Smooth muscle cell (in vitro differentiated cells): ENCODE results near the gene B4GAT1. TPM values are rescaled to one million over a fixed set of nuclear protein-coding genes. Genes with fewer than 3 reads are reported as not detected.
"Not testable (repeated sequence)": the region's sequence is repeated elsewhere in the genome, so short reads cannot be mapped to it uniquely, and the experiment has no call there.

Source experiments
- DNase-seq: peaks from one replicate; lab custom pipeline; 2025; ENCODE audit not compliant: unreplicated experiment; lab: John Stamatoyannopoulos, UW
- H2AFZ ChIP-seq: fragments of 200-600 bp; sonication (generic); 2 replicates; pipeline ENCODE4 v1.6.0; 2016; ENCODE audit warnings: antibody characterized with exemption, low read depth, mild to moderate bottlenecking
- H3F3A ChIP-seq: fragments of 200-600 bp; sonication (generic); 2 replicates; pipeline ENCODE4 v1.6.0; 2017; ENCODE audit warnings: antibody characterized with exemption, low read depth
- H3K27ac ChIP-seq: fragments of 200-600 bp; sonication (generic); 2 replicates; pipeline ENCODE4 v1.5.1; 2016; ENCODE audit warnings: low read depth, mild to moderate bottlenecking
- H3K27me3 ChIP-seq: fragments of 200-600 bp; sonication (generic); 2 replicates; pipeline ENCODE4 v1.6.1; 2016; ENCODE audit warnings: low read depth, mild to moderate bottlenecking
- H3K36me3 ChIP-seq: fragments of 200-600 bp; sonication (generic); 2 replicates; pipeline ENCODE4 v1.5.1; 2016; ENCODE audit warnings: low read depth
- H3K4me1 ChIP-seq: fragments of 200-600 bp; sonication (generic); 2 replicates; pipeline ENCODE4 v1.5.1; 2016; ENCODE audit warnings: low read depth
- H3K4me2 ChIP-seq: fragments of 200-600 bp; sonication (generic); 2 replicates; pipeline ENCODE4 v1.6.0; 2016; ENCODE audit warnings: mild to moderate bottlenecking
- H3K4me3 ChIP-seq: fragments of 200-600 bp; sonication (generic); 2 replicates; pipeline ENCODE4 v1.5.1; 2016; ENCODE audit warnings: mild to moderate bottlenecking
- H3K79me2 ChIP-seq: fragments of 200-600 bp; sonication (generic); 2 replicates; pipeline ENCODE4 v1.6.0; 2016; ENCODE audit warnings: low read depth, mild to moderate bottlenecking
- H3K9ac ChIP-seq: fragments of 200-600 bp; sonication (generic); 2 replicates; pipeline ENCODE4 v1.6.0; 2016; ENCODE audit warnings: low read depth
- H3K9me3 ChIP-seq: fragments of 200-600 bp; sonication (generic); replicated peaks from 2 replicates; pipeline ENCODE4 v1.5.1; 2016; ENCODE audit warnings: low read depth
- H4K20me1 ChIP-seq: fragments of 200-600 bp; sonication (generic); 2 replicates; pipeline ENCODE4 v1.6.0; 2016; ENCODE audit warnings: low read depth
- WGBS: methylation state at CpG from one replicate; pipeline ENCODE4 v1.1.7; 2016; ENCODE audit warnings: low lambda C conversion rate; 5-methylcytosine and 5-hydroxymethylcytosine counted together
- polyA plus RNA-seq: library from polyadenylated mRNA; unstranded; fragments of >200 nt; fragmentation: Nextera tagmentation; extraction: Ambion mirVana; gene quantifications from 2 replicates; pipeline ENCODE4 v1.2.1, GENCODE V29; 2016
- total RNA-seq: library from RNA; depleted of rRNA; stranded (reverse); fragments of >200 nt; gene quantifications from 2 replicates; pipeline ENCODE4 v1.2.3, GENCODE V29; 2014
- TF ChIP-seq, protein P1 (sequence below): fragments of 200-600 bp; sonication (generic); IDR thresholded peaks from 2 replicates; pipeline ENCODE4 v1.5.1; 2017; ENCODE audit warnings: borderline replicate concordance, mild to moderate bottlenecking, antibody characterized with exemption; ENCODE audit not compliant: insufficient read depth, poor library complexity, severe bottlenecking

The B4GAT1 gene
- total and polyA plus RNA-seq, 2 experiments from 2014 or later = 27.1 to 35.1 TPM

GRCh38 chr11:66360406-66361073, 13.1 kb upstream of the B4GAT1 start:
- H3K4me2 ChIP-seq = no peak overlapping the region
- no peaks in the 10 kb centered on the region for H3K9me3 ChIP-seq
- 96% methylated on average over 14 of the region's 15 CpGs for WGBS
- no peaks in the 10 kb centered on the region for H3K79me2 ChIP-seq
- no peak overlapping the region for H2AFZ ChIP-seq
- no peaks in the 10 kb centered on the region for H3K36me3 ChIP-seq
- no peaks in the 10 kb centered on the region for H4K20me1 ChIP-seq
- no peak overlapping the region for H3K4me3 ChIP-seq
- H3K27ac ChIP-seq = no peak overlapping the region
- H3K9ac ChIP-seq = no peak overlapping the region
- no peaks in the 10 kb centered on the region for H3F3A ChIP-seq
- H3K27me3 ChIP-seq = no peaks in the 10 kb centered on the region
- TF ChIP-seq, protein P1, sequence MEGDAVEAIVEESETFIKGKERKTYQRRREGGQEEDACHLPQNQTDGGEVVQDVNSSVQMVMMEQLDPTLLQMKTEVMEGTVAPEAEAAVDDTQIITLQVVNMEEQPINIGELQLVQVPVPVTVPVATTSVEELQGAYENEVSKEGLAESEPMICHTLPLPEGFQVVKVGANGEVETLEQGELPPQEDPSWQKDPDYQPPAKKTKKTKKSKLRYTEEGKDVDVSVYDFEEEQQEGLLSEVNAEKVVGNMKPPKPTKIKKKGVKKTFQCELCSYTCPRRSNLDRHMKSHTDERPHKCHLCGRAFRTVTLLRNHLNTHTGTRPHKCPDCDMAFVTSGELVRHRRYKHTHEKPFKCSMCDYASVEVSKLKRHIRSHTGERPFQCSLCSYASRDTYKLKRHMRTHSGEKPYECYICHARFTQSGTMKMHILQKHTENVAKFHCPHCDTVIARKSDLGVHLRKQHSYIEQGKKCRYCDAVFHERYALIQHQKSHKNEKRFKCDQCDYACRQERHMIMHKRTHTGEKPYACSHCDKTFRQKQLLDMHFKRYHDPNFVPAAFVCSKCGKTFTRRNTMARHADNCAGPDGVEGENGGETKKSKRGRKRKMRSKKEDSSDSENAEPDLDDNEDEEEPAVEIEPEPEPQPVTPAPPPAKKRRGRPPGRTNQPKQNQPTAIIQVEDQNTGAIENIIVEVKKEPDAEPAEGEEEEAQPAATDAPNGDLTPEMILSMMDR = no peak
- no peaks in the 10 kb centered on the region for H3K4me1 ChIP-seq
- no peak for DNase-seq

GRCh38 chr11:66359662-66360087, 12.2 kb upstream of the B4GAT1 start:
- Histone ChIP-seq H3K9ac (no peak overlapping the region), H3K79me2 (no peaks in the 10 kb centered on the region), H3K4me2 (no peak overlapping the region), H3K27ac (no peak overlapping the region), H3K36me3 (no peaks in the 10 kb centered on the region), H3K4me1 (no peaks in the 10 kb centered on the region), H4K20me1 (no peaks in the 10 kb centered on the region), H3F3A (no peaks in the 10 kb centered on the region), H3K9me3 (no peaks in the 10 kb centered on the region), H2AFZ (no peak overlapping the region), H3K27me3 (no peaks in the 10 kb centered on the region), H3K4me3 (no peak overlapping the region)
- TF ChIP-seq, protein P1 = no peak
- WGBS = 81% methylated on average over 3 of the region's 3 CpGs
- DNase-seq = no peak

DNA sequence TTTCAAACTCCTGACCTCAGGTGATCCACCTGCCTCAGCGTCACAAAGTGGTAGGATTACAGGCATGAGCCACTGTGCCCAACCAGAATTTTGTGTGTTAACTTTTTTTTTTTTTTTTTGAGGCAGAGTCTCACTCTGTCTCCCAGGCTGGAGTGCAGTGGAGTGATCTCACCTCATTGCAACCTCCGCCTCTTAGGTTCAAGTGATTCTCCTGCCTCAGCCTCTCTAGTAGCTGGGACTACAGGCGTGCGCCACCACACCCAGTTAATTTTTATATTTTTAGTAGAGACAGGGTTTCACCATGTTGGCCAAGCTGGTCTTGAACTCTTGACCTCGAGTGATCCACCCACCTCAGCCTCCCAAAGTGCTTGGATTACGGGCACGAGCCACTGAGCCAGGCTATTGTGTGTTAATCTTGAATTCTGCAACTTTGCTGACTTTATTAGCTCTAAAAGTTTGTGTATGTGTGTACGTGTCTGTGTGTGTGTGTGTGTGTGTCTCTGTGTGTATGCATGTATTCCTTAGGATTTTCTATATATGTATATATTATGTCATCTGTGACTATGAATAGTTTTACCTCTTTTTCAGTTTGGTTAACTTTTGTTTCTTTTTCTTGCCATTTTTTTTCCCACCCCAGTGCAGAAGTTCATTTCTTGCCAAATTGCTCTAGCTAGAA, 3.3 kb upstream of the B4GAT1 start:
- H3K4me3 ChIP-seq, H3K9ac ChIP-seq, H2AFZ ChIP-seq, H3F3A ChIP-seq, DNase-seq, H3K36me3 ChIP-seq, H3K79me2 ChIP-seq, H4K20me1 ChIP-seq, H3K4me2 ChIP-seq, H3K9me3 ChIP-seq, H3K27me3 ChIP-seq, H3K27ac ChIP-seq: not testable (repeated sequence)
- peaks cover 12% of the 10 kb centered on the region for H3K4me1 ChIP-seq
- WGBS = 82% methylated on average over 8 of the region's 8 CpGs

DNA sequence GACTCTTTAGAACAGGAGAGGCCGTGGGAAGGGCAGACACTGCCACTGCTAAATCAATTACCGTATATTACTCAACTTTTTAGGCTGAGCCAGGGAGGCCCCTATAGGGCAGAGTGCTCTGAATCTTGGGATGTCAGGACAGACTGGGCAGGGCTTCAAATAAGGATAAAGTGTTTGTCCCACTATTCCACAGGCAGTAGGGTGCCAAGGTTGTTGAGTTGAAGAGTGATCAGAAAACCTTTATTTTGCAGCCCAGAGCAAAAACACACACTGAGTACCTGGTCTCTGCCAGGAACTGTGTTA, 1.6 kb upstream of the B4GAT1 start:
- Histone ChIP-seq H2AFZ (no peak overlapping the region), H3K27ac (no peak overlapping the region), H3K4me3 (no peak overlapping the region), H3K36me3 (no peaks in the 10 kb centered on the region), H3K4me2 (no peak overlapping the region), H3F3A (no peaks in the 10 kb centered on the region), H3K4me1 (peaks cover 23% of the 10 kb centered on the region), H3K27me3 (no peaks in the 10 kb centered on the region), H3K79me2 (peaks cover 15% of the 10 kb centered on the region), H4K20me1 (no peaks in the 10 kb centered on the region), H3K9ac (no peak overlapping the region), H3K9me3 (no peaks in the 10 kb centered on the region)
- DNase-seq = no peak
- TF ChIP-seq, protein P1 = no peak
- WGBS = 70% methylated on average over 2 of the region's 2 CpGs
